ENCODE data around the gene ORAI3.

Gene ORAI3

GRCh38 chr16:30918614-30919013 is 30.3 kb upstream of the ORAI3 start:
- no peak for ATAC-seq (ENCODE audit: low read depth)
- Mint-ChIP-seq H3K4me3 (no peak overlapping the region), H3K27ac (no peak overlapping the region), H3K36me3 (peaks cover 2% of the 10 kb centered on the region), H3K9me3 (no peaks in the 10 kb centered on the region), H3K4me1 (peaks cover 14% of the 10 kb centered on the region), H3K27me3 (no peaks in the 10 kb centered on the region)
- no peak for DNase-seq (ENCODE audit: low spot score in 2 of 2)

- DNase-seq (ENCODE audit: low spot score in 2 of 2) (no peak), ATAC-seq (ENCODE audit: low read depth) (no peak)
- Mint-ChIP-seq H3K27me3 (no peaks in the 10 kb centered on the region), H3K4me1 (peaks cover 19% of the 10 kb centered on the region), H3K9me3 (no peaks in the 10 kb centered on the region), H3K4me3 (peak overlapping the region; percentile 45), H3K36me3 (peaks cover 2% of the 10 kb centered on the region), H3K27ac (no peak overlapping the region)
Observed at GRCh38 chr16:30920891-30921290, 28.0 kb upstream of the ORAI3 start.

GRCh38 chr16:30921459-30921747 is 27.5 kb upstream of the ORAI3 start:
- Mint-ChIP-seq H3K4me3 (peak overlapping the region; percentile 99), H3K27me3 (no peaks in the 10 kb centered on the region), H3K27ac (peak overlapping the region; percentile 99), H3K4me1 (peaks cover 23% of the 10 kb centered on the region), H3K36me3 (peaks cover 3% of the 10 kb centered on the region), H3K9me3 (no peaks in the 10 kb centered on the region)
- no peak for ATAC-seq (ENCODE audit: low read depth)
- no peak for DNase-seq (ENCODE audit: low spot score in 2 of 2)

GRCh38 chr16:30921748-30922419 is 27.0 kb upstream of the ORAI3 start:
- peaks cover 7% of the 10 kb centered on the region for H3K36me3 Mint-ChIP-seq
- H3K27ac Mint-ChIP-seq: peak overlapping the region; percentile 99
- H3K4me1 Mint-ChIP-seq: peaks cover 27% of the 10 kb centered on the region

GRCh38 chr16:30922420-30922959 is 26.4 kb upstream of the ORAI3 start:
- Mint-ChIP-seq H3K27ac (peak overlapping the region; percentile 99), H3K36me3 (peaks cover 7% of the 10 kb centered on the region), H3K9me3 (no peaks in the 10 kb centered on the region), H3K4me3 (peak overlapping the region; percentile 99), H3K4me1 (peaks cover 27% of the 10 kb centered on the region), H3K27me3 (no peaks in the 10 kb centered on the region)
- DNase-seq (ENCODE audit: low spot score in 2 of 2) (peak; percentile 94 to 99), ATAC-seq (ENCODE audit: low read depth) (peak; percentile 72)

More at GRCh38 chr16:30921748-30922419, 27.0 kb upstream of the ORAI3 start:
- Mint-ChIP-seq H3K9me3 (no peaks in the 10 kb centered on the region), H3K27me3 (no peaks in the 10 kb centered on the region), H3K4me3 (peak overlapping the region; percentile 99)
- ATAC-seq (ENCODE audit: low read depth): peak; percentile 9
- peak; percentile 87 to 89 for DNase-seq (ENCODE audit: low spot score in 2 of 2)

- Mint-ChIP-seq H3K4me3 (peak overlapping the region; percentile 99), H3K4me1 (peaks cover 29% of the 10 kb centered on the region), H3K27me3 (no peaks in the 10 kb centered on the region), H3K36me3 (peaks cover 7% of the 10 kb centered on the region), H3K9me3 (no peaks in the 10 kb centered on the region), H3K27ac (peak overlapping the region; percentile 99)
- peak; percentile 81 to 90 for DNase-seq (ENCODE audit: low spot score in 2 of 2)
- peak; percentile 69 for ATAC-seq (ENCODE audit: low read depth)
Observed at GRCh38 chr16:30922960-30923535, 25.8 kb upstream of the ORAI3 start.

- peak within 1 kb of the TSS; percentile 99 for H3K4me3 Mint-ChIP-seq
- H3K36me3 Mint-ChIP-seq: peaks cover 6% of the 10 kb centered on the region
- no peaks in the 10 kb centered on the region for H3K9me3 Mint-ChIP-seq
- peaks cover 29% of the 10 kb centered on the region for H3K4me1 Mint-ChIP-seq
- H3K27ac Mint-ChIP-seq: peak within 1 kb of the TSS; percentile 99
- no peak for ATAC-seq (ENCODE audit: low read depth)
- H3K27me3 Mint-ChIP-seq: no peaks in the 10 kb centered on the region
- DNase-seq (ENCODE audit: low spot score in 2 of 2): no peak
Observed at GRCh38 chr16:30923554-30924075, 25.3 kb upstream of the ORAI3 start, which contains the start of gene FBXL19. TSS of gene FBXL19 (plus strand) at chr16:30923572. CDS start at chr16:30925755, 2,183 bp downstream.

- H3K9me3 Mint-ChIP-seq: no peaks in the 10 kb centered on the region
- ATAC-seq (ENCODE audit: low read depth) (no peak), DNase-seq (ENCODE audit: low spot score in 2 of 2) (peak in 1 of 2 donors; percentile 36)
- peak overlapping the region; percentile 84 for H3K4me3 Mint-ChIP-seq
- H3K27me3 Mint-ChIP-seq: no peaks in the 10 kb centered on the region
- H3K36me3 Mint-ChIP-seq: peaks cover 4% of the 10 kb centered on the region
- H3K4me1 Mint-ChIP-seq: peaks cover 26% of the 10 kb centered on the region
- no peak overlapping the region for H3K27ac Mint-ChIP-seq
Observed at GRCh38 chr16:30924076-30924912, 24.6 kb upstream of the ORAI3 start.

- Mint-ChIP-seq H3K4me1 (peaks cover 26% of the 10 kb centered on the region), H3K27me3 (no peaks in the 10 kb centered on the region), H3K36me3 (peaks cover 4% of the 10 kb centered on the region), H3K9me3 (no peaks in the 10 kb centered on the region), H3K27ac (no peak overlapping the region), H3K4me3 (peak overlapping the region; percentile 84)
- DNase-seq (ENCODE audit: low spot score in 2 of 2): peak in 1 of 2 donors; percentile 25
- no peak for ATAC-seq (ENCODE audit: low read depth)
Observed at GRCh38 chr16:30924913-30925631, 23.8 kb upstream of the ORAI3 start.

- no peak for ATAC-seq (ENCODE audit: low read depth)
- Mint-ChIP-seq H3K27ac (no peak overlapping the region), H3K4me3 (no peak overlapping the region), H3K27me3 (no peaks in the 10 kb centered on the region), H3K9me3 (no peaks in the 10 kb centered on the region), H3K4me1 (peaks cover 26% of the 10 kb centered on the region), H3K36me3 (peaks cover 4% of the 10 kb centered on the region)
- no peak for DNase-seq (ENCODE audit: low spot score in 2 of 2)
Observed at GRCh38 chr16:30925632-30925987, 23.3 kb upstream of the ORAI3 start.

GRCh38 chr16:30925995-30926811 is 22.7 kb upstream of the ORAI3 start:
- peaks cover 8% of the 10 kb centered on the region for H3K36me3 Mint-ChIP-seq
- H3K27me3 Mint-ChIP-seq: no peaks in the 10 kb centered on the region
- H3K4me1 Mint-ChIP-seq: peaks cover 21% of the 10 kb centered on the region
- DNase-seq (ENCODE audit: low spot score in 2 of 2) (no peak), ATAC-seq (ENCODE audit: low read depth) (no peak)
- peak overlapping the region; percentile 29 for H3K27ac Mint-ChIP-seq
- no peaks in the 10 kb centered on the region for H3K9me3 Mint-ChIP-seq
- no peak overlapping the region for H3K4me3 Mint-ChIP-seq

- peaks cover 21% of the 10 kb centered on the region for H3K4me1 Mint-ChIP-seq
- H3K27ac Mint-ChIP-seq: peak overlapping the region; percentile 29
- H3K4me3 Mint-ChIP-seq: no peak overlapping the region
- no peak for DNase-seq (ENCODE audit: low spot score in 2 of 2)
- no peaks in the 10 kb centered on the region for H3K9me3 Mint-ChIP-seq
- no peak for ATAC-seq (ENCODE audit: low read depth)
- H3K36me3 Mint-ChIP-seq: peaks cover 9% of the 10 kb centered on the region
- H3K27me3 Mint-ChIP-seq: no peaks in the 10 kb centered on the region
Observed at GRCh38 chr16:30926937-30927788, 21.7 kb upstream of the ORAI3 start.
